GM23338 (cell line): ENCODE measurements around the gene PGR. TPM values are rescaled to one million over a fixed set of nuclear protein-coding genes. Genes with fewer than 3 reads are reported as not detected.

Source experiments
- ATAC-seq: fragments of 200-7000 bp; cut with Tn5 transposase; 3 replicates; pipeline ENCODE4 v1.9.1; 2020
- DNase-seq: peaks from one replicate; pipeline ENCODE4 v3.0.0-alpha.2; 2015; ENCODE audit warnings: low spot score
- H2AFZ ChIP-seq: fragments of 200-600 bp; sonication (generic); 2 replicates; pipeline ENCODE4 v1.8.0; 2016; ENCODE audit warnings: antibody characterized with exemption, mild to moderate bottlenecking, moderate library complexity
- H3F3A ChIP-seq: fragments of 200-600 bp; sonication (generic); replicated peaks from 2 replicates; pipeline ENCODE4 v1.8.0; 2017; ENCODE audit warnings: antibody characterized with exemption, mixed run types, low read depth
- H3K27ac ChIP-seq: fragments of 200-600 bp; sonication (generic); 2 replicates; pipeline ENCODE4 v1.6.1; 2016; ENCODE audit warnings: low read depth
- H3K27me3 ChIP-seq: fragments of 200-600 bp; sonication (generic); 2 replicates; pipeline ENCODE4 v1.8.0; 2016; ENCODE audit warnings: mild to moderate bottlenecking, mixed run types, moderate library complexity; ENCODE audit not compliant: insufficient read depth
- H3K36me3 ChIP-seq: fragments of 200-600 bp; sonication (generic); 2 replicates; pipeline ENCODE4 v1.8.0; 2016; ENCODE audit warnings: mild to moderate bottlenecking; ENCODE audit not compliant: insufficient read depth
- H3K4me1 ChIP-seq: fragments of 200-600 bp; sonication (generic); 2 replicates; pipeline ENCODE4 v1.8.0; 2016; ENCODE audit warnings: mild to moderate bottlenecking, moderate library complexity; ENCODE audit not compliant: insufficient read depth
- H3K4me2 ChIP-seq: fragments of 200-600 bp; sonication (generic); 2 replicates; pipeline ENCODE4 v1.7.1; 2017; ENCODE audit warnings: mixed run types
- H3K4me3 ChIP-seq: fragments of 200-600 bp; sonication (generic); 2 replicates; pipeline ENCODE4 v1.6.1; 2016; ENCODE audit warnings: mixed run types
- H3K79me2 ChIP-seq: fragments of 200-600 bp; sonication (generic); replicated peaks from 2 replicates; pipeline ENCODE4 v1.8.0; 2017; ENCODE audit warnings: mild to moderate bottlenecking; ENCODE audit not compliant: insufficient read depth
- H3K9me2 ChIP-seq: fragments of 200-600 bp; sonication (generic); 2 replicates; pipeline ENCODE4 v1.8.0; 2017; ENCODE audit not compliant: insufficient read depth
- H4K20me1 ChIP-seq: fragments of 200-600 bp; sonication (generic); replicated peaks from 2 replicates; pipeline ENCODE4 v1.8.0; 2017; ENCODE audit warnings: mild to moderate bottlenecking; ENCODE audit not compliant: insufficient read depth
- H3K27ac Mint-ChIP-seq: 2 replicates; pipeline ENCODE4 v1.8.0; 2020; ENCODE audit warnings: inconsistent platforms, mild to moderate bottlenecking, moderate library complexity, mixed read lengths
- H3K27me3 Mint-ChIP-seq: 3 replicates; pipeline ENCODE4 v1.8.0; 2022; ENCODE audit warnings: low read depth, mild to moderate bottlenecking, moderate library complexity, mixed read lengths, inconsistent platforms; ENCODE audit not compliant: insufficient read depth, poor library complexity
- H3K36me3 Mint-ChIP-seq: 3 replicates; pipeline ENCODE4 v1.8.0; 2021; ENCODE audit warnings: low read depth, mild to moderate bottlenecking, inconsistent platforms, moderate library complexity, mixed read lengths
- H3K4me1 Mint-ChIP-seq: 3 replicates; pipeline ENCODE4 v1.8.0; 2020; ENCODE audit warnings: mild to moderate bottlenecking, inconsistent platforms, mixed read lengths
- H3K4me3 Mint-ChIP-seq: 3 replicates; pipeline ENCODE4 v1.8.0; 2021; ENCODE audit warnings: moderate library complexity, mild to moderate bottlenecking, inconsistent platforms, mixed read lengths
- H3K9me3 Mint-ChIP-seq: 3 replicates; pipeline ENCODE4 v1.8.0; 2020; ENCODE audit warnings: moderate library complexity, mild to moderate bottlenecking, inconsistent platforms, mixed read lengths
- CREB1 ChIP-seq: fragments of 250-450 bp; sonication (Bioruptor Pico); IDR thresholded peaks from 2 replicates; pipeline ENCODE4 v1.5.0; 2020; ENCODE audit warnings: low read depth, mild to moderate bottlenecking, moderate library complexity
- ETS1 ChIP-seq: IDR thresholded peaks from 2 replicates; pipeline ENCODE4 v1.6.1; 2016; ENCODE audit warnings: antibody characterized with exemption
- EZH2 ChIP-seq: fragments of 200-600 bp; sonication (generic); IDR thresholded peaks from one replicate; pipeline ENCODE4 v1.8.0; 2017; ENCODE audit warnings: antibody characterized with exemption, mild to moderate bottlenecking, low read depth; ENCODE audit not compliant: unreplicated experiment
- EZH2phosphoT487 ChIP-seq: fragments of 200-600 bp; sonication (generic); IDR thresholded peaks from one replicate; pipeline ENCODE4 v1.8.1; 2018; ENCODE audit warnings: antibody characterized with exemption; ENCODE audit not compliant: unreplicated experiment
- JUNB ChIP-seq: IDR thresholded peaks from one replicate; pipeline ENCODE4 v1.6.1; 2016; ENCODE audit warnings: antibody characterized with exemption; ENCODE audit not compliant: unreplicated experiment
- NANOG ChIP-seq: IDR thresholded peaks from 2 replicates; pipeline ENCODE4 v1.6.1; 2016; ENCODE audit warnings: antibody characterized with exemption, borderline replicate concordance
- POLR2AphosphoS5 ChIP-seq: IDR thresholded peaks from 2 replicates; pipeline ENCODE4 v1.6.1; 2016; ENCODE audit warnings: antibody characterized with exemption, low read depth
- REST ChIP-seq: IDR thresholded peaks from one replicate; pipeline ENCODE4 v1.6.1; 2018; ENCODE audit warnings: antibody characterized with exemption; ENCODE audit not compliant: unreplicated experiment
- STAT1 ChIP-seq: IDR thresholded peaks from one replicate; pipeline ENCODE4 v1.6.1; 2016; ENCODE audit warnings: antibody characterized with exemption; ENCODE audit not compliant: unreplicated experiment
- ZNF114 ChIP-seq: fragments of 250-450 bp; sonication (Bioruptor Pico); IDR thresholded peaks from 2 replicates; pipeline ENCODE4 v1.5.0; 2020; ENCODE audit warnings: mild to moderate bottlenecking, moderate library complexity
- ZNF331 ChIP-seq: fragments of 250-450 bp; sonication (Bioruptor Pico); IDR thresholded peaks from 2 replicates; pipeline ENCODE4 v1.5.0; 2020; ENCODE audit warnings: low read depth, mild to moderate bottlenecking, moderate library complexity
- polyA plus RNA-seq: library from polyadenylated mRNA; unstranded; fragments of >200 nt; fragmentation: Nextera tagmentation; extraction: Ambion mirVana; gene quantifications from 2 replicates; pipeline ENCODE4 v1.2.1, GENCODE V29; 2016
- total RNA-seq: library from RNA; depleted of rRNA; stranded (reverse); fragments of >200 nt; shearing (Covaris generic); gene quantifications from 2 replicates; pipeline ENCODE4 v1.2.3, GENCODE V29; 2014
- TF ChIP-seq, protein P1 (sequence below), 2 experiments: fragments of 200-600 bp in 1 of 2; sonication (generic) in 1 of 2; conservative IDR thresholded peaks; 2 replicates each; pipeline versions ENCODE4 v1.5.1 to v1.6.1; 2016 to 2017; ENCODE audit warnings: antibody characterized with exemption in 2 of 2, low read depth in 2 of 2, mild to moderate bottlenecking in 2 of 2, moderate library complexity in 1 of 2
- TF ChIP-seq, protein P2 (sequence below): fragments of 250-450 bp; sonication (Bioruptor Pico); IDR thresholded peaks from 2 replicates; pipeline ENCODE4 v1.5.0; 2020; ENCODE audit warnings: mild to moderate bottlenecking, moderate library complexity

PGR gene
- total and polyA plus RNA-seq, 2 experiments from 2014 or later, result 0.07 to 0.11 TPM

GRCh38 chr11:101011881-101012280 lies 117.7 kb downstream of the PGR start:
- Histone ChIP-seq H3K4me2 (no peak overlapping the region), H3K9me2 (0 out of 2 replicates have a peak, but pooled peaks cover 3% of the 10 kb centered on the region), H2AFZ (no peak overlapping the region), H3F3A (no peaks in the 10 kb centered on the region), H3K36me3 (no peaks in the 10 kb centered on the region), H3K4me1 (no peaks in the 10 kb centered on the region), H4K20me1 (no peaks in the 10 kb centered on the region), H3K27me3 (no peaks in the 10 kb centered on the region), H3K27ac (no peak overlapping the region), H3K79me2 (no peaks in the 10 kb centered on the region), H3K4me3 (no peak overlapping the region)
- ATAC-seq (no peak), DNase-seq (no peak)
- Mint-ChIP-seq H3K4me3 (no peak overlapping the region), H3K36me3 (no peaks in the 10 kb centered on the region), H3K9me3 (no peaks in the 10 kb centered on the region), H3K27ac (no peak overlapping the region), H3K27me3 (no peaks in the 10 kb centered on the region), H3K4me1 (peaks cover 3% of the 10 kb centered on the region; the same call in 1 of the 3 replicates)
- no peak for TF ChIP-seq EZH2
- no peak for TF ChIP-seq STAT1
- TF ChIP-seq REST, result no peak
- TF ChIP-seq POLR2AphosphoS5, result no peak
- TF ChIP-seq ETS1, result no peak
- TF ChIP-seq ZNF114 (CRISPR knock-in tag), result no peak
- no peak for TF ChIP-seq ZNF331 (CRISPR knock-in tag)
- no peak for TF ChIP-seq NANOG
- TF ChIP-seq, protein P1, sequence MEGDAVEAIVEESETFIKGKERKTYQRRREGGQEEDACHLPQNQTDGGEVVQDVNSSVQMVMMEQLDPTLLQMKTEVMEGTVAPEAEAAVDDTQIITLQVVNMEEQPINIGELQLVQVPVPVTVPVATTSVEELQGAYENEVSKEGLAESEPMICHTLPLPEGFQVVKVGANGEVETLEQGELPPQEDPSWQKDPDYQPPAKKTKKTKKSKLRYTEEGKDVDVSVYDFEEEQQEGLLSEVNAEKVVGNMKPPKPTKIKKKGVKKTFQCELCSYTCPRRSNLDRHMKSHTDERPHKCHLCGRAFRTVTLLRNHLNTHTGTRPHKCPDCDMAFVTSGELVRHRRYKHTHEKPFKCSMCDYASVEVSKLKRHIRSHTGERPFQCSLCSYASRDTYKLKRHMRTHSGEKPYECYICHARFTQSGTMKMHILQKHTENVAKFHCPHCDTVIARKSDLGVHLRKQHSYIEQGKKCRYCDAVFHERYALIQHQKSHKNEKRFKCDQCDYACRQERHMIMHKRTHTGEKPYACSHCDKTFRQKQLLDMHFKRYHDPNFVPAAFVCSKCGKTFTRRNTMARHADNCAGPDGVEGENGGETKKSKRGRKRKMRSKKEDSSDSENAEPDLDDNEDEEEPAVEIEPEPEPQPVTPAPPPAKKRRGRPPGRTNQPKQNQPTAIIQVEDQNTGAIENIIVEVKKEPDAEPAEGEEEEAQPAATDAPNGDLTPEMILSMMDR (conservative IDR thresholded peaks at IDR 0.05; ENCODE audit: low read depth in 2 of 2), result no peak
- no peak for TF ChIP-seq EZH2phosphoT487
- no peak for TF ChIP-seq JUNB
- TF ChIP-seq, protein P2, sequence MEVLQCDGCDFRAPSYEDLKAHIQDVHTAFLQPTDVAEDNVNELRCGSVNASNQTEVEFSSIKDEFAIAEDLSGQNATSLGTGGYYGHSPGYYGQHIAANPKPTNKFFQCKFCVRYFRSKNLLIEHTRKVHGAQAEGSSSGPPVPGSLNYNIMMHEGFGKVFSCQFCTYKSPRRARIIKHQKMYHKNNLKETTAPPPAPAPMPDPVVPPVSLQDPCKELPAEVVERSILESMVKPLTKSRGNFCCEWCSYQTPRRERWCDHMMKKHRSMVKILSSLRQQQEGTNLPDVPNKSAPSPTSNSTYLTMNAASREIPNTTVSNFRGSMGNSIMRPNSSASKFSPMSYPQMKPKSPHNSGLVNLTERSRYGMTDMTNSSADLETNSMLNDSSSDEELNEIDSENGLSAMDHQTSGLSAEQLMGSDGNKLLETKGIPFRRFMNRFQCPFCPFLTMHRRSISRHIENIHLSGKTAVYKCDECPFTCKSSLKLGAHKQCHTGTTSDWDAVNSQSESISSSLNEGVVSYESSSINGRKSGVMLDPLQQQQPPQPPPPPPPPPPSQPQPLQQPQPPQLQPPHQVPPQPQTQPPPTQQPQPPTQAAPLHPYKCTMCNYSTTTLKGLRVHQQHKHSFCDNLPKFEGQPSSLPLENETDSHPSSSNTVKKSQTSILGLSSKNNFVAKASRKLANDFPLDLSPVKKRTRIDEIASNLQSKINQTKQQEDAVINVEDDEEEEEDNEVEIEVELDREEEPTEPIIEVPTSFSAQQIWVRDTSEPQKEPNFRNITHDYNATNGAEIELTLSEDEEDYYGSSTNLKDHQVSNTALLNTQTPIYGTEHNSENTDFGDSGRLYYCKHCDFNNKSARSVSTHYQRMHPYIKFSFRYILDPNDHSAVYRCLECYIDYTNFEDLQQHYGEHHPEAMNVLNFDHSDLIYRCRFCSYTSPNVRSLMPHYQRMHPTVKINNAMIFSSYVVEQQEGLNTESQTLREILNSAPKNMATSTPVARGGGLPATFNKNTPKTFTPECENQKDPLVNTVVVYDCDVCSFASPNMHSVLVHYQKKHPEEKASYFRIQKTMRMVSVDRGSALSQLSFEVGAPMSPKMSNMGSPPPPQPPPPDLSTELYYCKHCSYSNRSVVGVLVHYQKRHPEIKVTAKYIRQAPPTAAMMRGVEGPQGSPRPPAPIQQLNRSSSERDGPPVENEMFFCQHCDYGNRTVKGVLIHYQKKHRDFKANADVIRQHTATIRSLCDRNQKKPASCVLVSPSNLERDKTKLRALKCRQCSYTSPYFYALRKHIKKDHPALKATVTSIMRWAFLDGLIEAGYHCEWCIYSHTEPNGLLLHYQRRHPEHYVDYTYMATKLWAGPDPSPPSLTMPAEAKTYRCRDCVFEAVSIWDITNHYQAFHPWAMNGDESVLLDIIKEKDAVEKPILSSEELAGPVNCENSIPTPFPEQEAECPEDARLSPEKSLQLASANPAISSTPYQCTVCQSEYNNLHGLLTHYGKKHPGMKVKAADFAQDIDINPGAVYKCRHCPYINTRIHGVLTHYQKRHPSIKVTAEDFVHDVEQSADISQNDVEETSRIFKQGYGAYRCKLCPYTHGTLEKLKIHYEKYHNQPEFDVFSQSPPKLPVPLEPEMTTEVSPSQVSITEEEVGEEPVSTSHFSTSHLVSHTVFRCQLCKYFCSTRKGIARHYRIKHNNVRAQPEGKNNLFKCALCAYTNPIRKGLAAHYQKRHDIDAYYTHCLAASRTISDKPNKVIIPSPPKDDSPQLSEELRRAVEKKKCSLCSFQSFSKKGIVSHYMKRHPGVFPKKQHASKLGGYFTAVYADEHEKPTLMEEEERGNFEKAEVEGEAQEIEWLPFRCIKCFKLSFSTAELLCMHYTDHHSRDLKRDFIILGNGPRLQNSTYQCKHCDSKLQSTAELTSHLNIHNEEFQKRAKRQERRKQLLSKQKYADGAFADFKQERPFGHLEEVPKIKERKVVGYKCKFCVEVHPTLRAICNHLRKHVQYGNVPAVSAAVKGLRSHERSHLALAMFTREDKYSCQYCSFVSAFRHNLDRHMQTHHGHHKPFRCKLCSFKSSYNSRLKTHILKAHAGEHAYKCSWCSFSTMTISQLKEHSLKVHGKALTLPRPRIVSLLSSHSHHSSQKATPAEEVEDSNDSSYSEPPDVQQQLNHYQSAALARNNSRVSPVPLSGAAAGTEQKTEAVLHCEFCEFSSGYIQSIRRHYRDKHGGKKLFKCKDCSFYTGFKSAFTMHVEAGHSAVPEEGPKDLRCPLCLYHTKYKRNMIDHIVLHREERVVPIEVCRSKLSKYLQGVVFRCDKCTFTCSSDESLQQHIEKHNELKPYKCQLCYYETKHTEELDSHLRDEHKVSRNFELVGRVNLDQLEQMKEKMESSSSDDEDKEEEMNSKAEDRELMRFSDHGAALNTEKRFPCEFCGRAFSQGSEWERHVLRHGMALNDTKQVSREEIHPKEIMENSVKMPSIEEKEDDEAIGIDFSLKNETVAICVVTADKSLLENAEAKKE (CRISPR knock-in tag), result no peak
- no peak for TF ChIP-seq CREB1 (CRISPR knock-in tag)
